Muscle layer of duodenum (tissue), 2 donors: Measurements from ENCODE around the gene LBR.
"Not testable (repeated sequence)": the region's sequence is repeated elsewhere in the genome, so short reads cannot be mapped to it uniquely, and the experiment has no call there.

ENCODE experiments used
- H3K27ac ChIP-seq: one replicate; pipeline ENCODE4 v1.7.0; 2013; ENCODE audit warnings: mild to moderate bottlenecking, low read length
- H3K27me3 ChIP-seq: one replicate; pipeline ENCODE4 v1.7.0; 2013; ENCODE audit warnings: low read depth, mild to moderate bottlenecking, control low read depth, low read length
- H3K36me3 ChIP-seq, 2 donors: one replicate each; pipeline ENCODE4 v1.7.0; 2013; ENCODE audit warnings: low read length in 2 of 2, control low read depth in 1 of 2, mild to moderate bottlenecking in 1 of 2; ENCODE audit not compliant: insufficient read depth in 2 of 2, control insufficient read depth in 1 of 2
- H3K4me1 ChIP-seq, 2 donors: one replicate each; pipeline ENCODE4 v1.7.0; 2013; ENCODE audit warnings: low read length in 2 of 2, mild to moderate bottlenecking in 2 of 2, control low read depth in 1 of 2, moderate library complexity in 1 of 2; ENCODE audit not compliant: insufficient read depth in 2 of 2, control insufficient read depth in 1 of 2
- H3K4me3 ChIP-seq, 2 donors: one replicate each; pipeline ENCODE4 v1.7.0; 2013; ENCODE audit warnings: low read length in 2 of 2, low read depth in 1 of 2, mild to moderate bottlenecking in 1 of 2
- H3K9me3 ChIP-seq, 2 donors: one replicate each; pipeline ENCODE4 v1.7.0; 2013; ENCODE audit warnings: low read length in 2 of 2, control low read depth in 1 of 2, mild to moderate bottlenecking in 1 of 2; ENCODE audit not compliant: control insufficient read depth in 1 of 2
- donor health status: healthy.

LBR gene

DNA sequence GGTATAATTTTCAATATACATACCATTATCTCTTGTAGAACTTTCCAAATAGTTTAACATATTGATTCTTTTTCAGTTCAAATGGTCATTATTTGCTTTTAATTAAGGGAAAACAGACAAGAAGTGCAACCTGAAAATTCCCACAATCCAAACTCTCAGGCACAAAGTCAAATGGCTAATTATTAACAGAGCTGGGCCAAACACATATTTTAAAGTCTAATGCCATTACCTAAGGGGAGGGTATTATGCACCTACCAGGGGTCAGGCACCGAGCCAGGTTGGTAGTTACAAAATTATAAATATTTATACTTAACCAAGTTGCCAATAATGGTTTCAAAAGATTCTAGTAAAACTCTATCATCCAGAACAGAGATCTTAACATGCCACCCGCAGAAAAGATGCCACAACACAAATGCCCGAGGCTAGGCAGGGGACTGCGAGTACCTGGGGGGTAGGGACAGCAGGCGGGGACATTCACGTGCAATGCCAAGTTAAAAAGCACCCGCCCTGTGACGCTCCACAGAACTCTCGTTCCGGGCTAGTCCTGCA, 15.0 kb downstream of the LBR start:
- Histone ChIP-seq H3K27ac (no peak overlapping the region), H3K36me3 (peaks cover 53 to 59% of the 10 kb centered on the region in 2 donors), H3K27me3 (no peaks in the 10 kb centered on the region), H3K9me3 (no peaks in the 10 kb centered on the region), H3K4me1 (peaks cover 0 to 17% of the 10 kb centered on the region in 2 donors), H3K4me3 (no peak overlapping the region)

DNA sequence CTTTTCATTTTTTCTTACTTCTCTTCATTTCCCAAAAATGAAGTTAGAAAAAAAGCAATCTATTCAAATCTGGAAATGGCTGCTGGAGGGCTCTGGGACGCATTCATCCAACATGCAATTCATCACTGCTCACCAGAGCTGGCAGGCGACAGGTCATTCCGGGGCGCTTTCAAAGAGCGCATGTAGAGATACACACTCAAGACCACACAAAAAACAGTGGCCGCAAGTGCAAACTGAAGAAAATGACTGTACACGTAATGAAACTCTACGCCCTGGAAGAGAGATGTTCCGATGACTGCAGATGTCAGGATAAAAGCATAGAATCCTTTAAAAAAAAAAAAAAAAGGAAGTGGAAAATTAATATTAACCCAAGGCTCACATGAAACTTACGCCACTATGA, 15.5 kb downstream of the LBR start:
- no peak overlapping the region for H3K4me3 ChIP-seq
- H3K27me3 ChIP-seq: no peaks in the 10 kb centered on the region
- peaks cover 51 to 56% of the 10 kb centered on the region in 2 donors for H3K36me3 ChIP-seq
- peaks cover 0 to 17% of the 10 kb centered on the region in 2 donors for H3K4me1 ChIP-seq
- no peak overlapping the region for H3K27ac ChIP-seq
- no peaks in the 10 kb centered on the region for H3K9me3 ChIP-seq

DNA sequence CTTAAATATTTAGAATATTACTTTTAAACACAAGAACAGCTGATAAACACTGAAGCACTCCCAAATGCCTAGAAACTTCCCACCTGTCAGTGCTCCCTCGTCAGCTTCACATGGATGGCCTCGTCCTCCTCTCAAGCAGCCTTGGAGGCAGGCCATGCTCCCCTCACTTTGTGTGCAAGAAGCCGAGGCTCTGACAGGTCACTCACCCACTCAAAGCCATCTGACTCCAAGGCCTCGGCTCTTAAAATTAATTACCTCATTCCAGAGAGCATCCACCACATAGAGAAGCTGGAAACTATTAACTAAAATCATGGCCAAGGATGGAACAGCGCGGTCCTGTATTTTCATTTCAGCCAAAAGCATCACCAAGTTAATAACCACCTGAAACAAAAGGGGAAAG, 17.8 kb downstream of the LBR start:
- no peak overlapping the region for H3K4me3 ChIP-seq
- no peaks in the 10 kb centered on the region for H3K9me3 ChIP-seq
- no peak overlapping the region for H3K27ac ChIP-seq
- H3K36me3 ChIP-seq: peaks cover 54 to 66% of the 10 kb centered on the region in 2 donors
- no peaks in the 10 kb centered on the region for H3K27me3 ChIP-seq
- peaks cover 0 to 17% of the 10 kb centered on the region in 2 donors for H3K4me1 ChIP-seq

DNA sequence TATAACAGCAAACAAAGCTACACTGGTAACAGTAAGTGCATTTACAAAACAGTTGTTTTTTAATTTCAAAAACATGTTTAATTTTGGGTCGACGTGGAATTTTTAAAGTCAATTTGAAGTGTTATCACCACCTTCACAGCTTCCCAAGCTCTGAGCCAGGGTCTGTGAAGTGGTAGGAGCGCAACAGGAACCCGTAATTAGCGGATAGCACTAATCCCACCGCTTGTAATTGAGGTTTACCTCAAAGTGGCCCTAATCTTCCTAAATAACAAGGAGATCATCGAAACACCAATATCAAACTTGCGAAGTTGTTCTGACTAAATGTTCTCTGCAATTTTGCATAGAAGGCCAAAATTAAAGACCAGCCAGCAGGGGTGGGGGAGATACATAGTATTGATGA, 18.8 kb downstream of the LBR start:
- peaks cover 0 to 10% of the 10 kb centered on the region in 2 donors for H3K4me1 ChIP-seq
- H3K9me3 ChIP-seq: no peaks in the 10 kb centered on the region
- no peak overlapping the region for H3K27ac ChIP-seq
- H3K4me3 ChIP-seq: no peak overlapping the region
- no peaks in the 10 kb centered on the region for H3K27me3 ChIP-seq
- peaks cover 49 to 59% of the 10 kb centered on the region in 2 donors for H3K36me3 ChIP-seq

DNA sequence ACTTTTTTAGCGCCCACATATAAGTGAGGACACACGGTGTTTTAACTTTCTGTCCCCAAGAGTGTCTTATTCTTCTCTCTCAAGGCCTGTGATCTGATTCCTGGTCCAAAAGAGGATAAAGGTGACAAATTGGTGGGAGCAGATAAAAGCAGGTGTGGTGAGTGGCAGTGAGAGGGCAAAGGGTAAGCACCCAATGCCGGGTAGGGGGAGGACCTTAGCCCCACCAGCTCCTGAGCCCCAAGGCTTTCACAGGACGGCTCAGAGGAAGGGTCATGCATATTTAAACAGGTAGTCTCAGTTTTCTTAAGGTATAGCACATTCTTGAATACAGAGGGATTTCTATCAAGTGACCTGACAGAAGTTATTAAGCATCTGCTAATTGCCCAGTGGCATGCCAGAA, 19.6 kb downstream of the LBR start:
- no peaks in the 10 kb centered on the region for H3K9me3 ChIP-seq
- peaks cover 48 to 62% of the 10 kb centered on the region in 2 donors for H3K36me3 ChIP-seq
- no peak overlapping the region for H3K27ac ChIP-seq
- H3K4me1 ChIP-seq: peaks cover 0 to 10% of the 10 kb centered on the region in 2 donors
- H3K27me3 ChIP-seq: no peaks in the 10 kb centered on the region
- H3K4me3 ChIP-seq: no peak overlapping the region

DNA sequence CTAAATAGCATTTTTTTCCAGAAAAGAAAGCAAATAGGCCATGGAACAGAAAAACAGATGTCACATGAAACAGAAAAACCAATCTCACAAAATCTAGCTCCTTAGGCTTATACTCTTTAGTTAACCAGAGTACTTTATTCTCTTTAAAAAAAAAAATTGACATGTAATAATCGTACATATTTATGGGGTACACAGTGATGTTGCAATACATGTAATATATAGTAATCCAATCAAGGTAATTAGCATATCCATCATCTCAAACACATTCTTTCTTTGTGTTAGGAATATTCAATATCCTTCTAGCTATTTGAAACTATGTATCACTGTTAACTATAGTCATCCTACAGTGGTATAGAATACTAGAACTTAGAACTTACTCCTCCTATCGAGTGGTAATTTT, 20.1 kb downstream of the LBR start:
- Histone ChIP-seq H3K4me3 (no peak overlapping the region), H3K27me3 (no peaks in the 10 kb centered on the region), H3K36me3 (peaks cover 53 to 67% of the 10 kb centered on the region in 2 donors), H3K4me1 (peaks cover 0 to 8% of the 10 kb centered on the region in 2 donors), H3K9me3 (no peaks in the 10 kb centered on the region), H3K27ac (no peak overlapping the region)

DNA sequence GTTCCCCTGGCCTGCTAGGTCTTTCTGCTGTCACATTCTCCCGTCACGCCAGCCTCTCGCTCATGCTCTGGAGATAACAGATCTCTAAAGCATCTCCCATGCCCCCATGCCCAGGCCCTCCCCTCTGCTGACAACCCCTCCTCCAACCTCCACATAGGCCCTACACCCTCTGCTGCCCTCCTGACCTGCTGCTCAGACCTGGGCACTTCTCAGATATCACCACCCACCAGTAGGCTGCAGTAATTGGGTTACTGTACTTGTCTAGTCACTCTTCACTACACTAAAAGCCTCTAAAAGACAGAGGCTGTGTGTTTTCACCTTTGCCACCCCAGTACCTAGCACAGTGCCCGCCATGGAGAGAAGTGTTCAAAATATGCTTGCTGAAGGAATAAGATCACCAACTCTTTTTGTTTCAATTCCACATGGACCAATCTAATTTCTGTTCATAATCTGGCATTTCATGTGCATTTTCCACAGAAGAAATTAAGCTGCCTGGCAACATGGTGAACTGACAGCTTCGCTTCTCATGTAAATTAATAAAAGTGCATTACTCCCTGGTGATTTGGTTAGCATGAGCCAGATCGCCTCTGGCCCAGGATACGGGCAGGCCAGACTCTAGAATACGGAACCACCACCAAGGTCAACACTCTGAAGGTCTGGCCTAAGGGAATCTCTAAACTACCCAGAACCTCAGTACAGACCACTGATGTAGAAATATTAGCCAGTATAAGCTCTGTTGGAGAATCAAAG, 20.7 kb downstream of the LBR start:
- Histone ChIP-seq H3K27ac (no peak overlapping the region), H3K4me1 (peaks cover 0 to 6% of the 10 kb centered on the region in 2 donors), H3K36me3 (peaks cover 52 to 67% of the 10 kb centered on the region in 2 donors), H3K27me3 (no peaks in the 10 kb centered on the region), H3K9me3 (no peaks in the 10 kb centered on the region), H3K4me3 (no peak overlapping the region)

DNA sequence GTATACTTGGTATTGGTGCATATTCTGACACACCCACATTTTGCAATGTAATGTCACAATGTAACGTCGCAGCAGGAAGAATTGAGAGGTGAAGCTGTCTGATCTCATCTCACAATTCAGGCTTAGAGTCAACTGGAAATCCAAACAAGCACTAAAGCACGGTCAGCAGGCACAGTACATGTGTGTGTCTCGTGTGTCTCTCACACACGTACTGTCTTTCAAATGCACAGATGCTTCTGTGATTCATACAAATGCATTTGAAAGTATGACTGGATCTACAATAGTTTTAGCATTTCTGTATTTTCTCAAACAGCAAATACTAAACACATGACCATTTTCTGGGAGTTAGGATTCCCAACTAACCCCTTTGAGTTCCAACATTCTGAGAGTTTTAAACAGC, 26.9 kb downstream of the LBR start:
- no peak overlapping the region for H3K27ac ChIP-seq
- H3K9me3 ChIP-seq: no peaks in the 10 kb centered on the region
- no peak overlapping the region for H3K4me3 ChIP-seq
- peaks cover 47 to 49% of the 10 kb centered on the region in 2 donors for H3K36me3 ChIP-seq
- H3K4me1 ChIP-seq: no peaks in the 10 kb centered on the region
- no peaks in the 10 kb centered on the region for H3K27me3 ChIP-seq

DNA sequence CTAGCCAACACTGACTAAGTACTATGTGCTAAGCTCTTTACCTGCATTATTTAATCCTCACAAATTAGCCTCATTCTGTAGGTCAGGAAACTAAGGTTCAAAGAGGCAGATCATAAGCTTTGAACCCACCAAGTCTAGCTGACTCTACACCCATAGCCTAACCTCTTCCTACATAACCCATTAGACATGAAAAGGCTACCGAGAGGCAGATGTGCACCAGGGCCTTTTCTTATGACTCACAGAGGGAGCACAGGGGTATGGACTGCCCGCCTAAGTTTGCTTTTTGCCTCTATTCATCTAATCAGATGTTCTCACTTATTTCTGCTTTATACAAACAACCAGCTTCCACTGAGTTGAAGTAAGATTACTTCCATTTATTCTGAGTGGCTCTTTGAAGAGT, 31.5 kb downstream of the LBR start:
- Histone ChIP-seq H3K9me3 (no peaks in the 10 kb centered on the region), H3K4me3 (no peak overlapping the region), H3K27ac (no peak overlapping the region), H3K27me3 (no peaks in the 10 kb centered on the region), H3K4me1 (no peaks in the 10 kb centered on the region), H3K36me3 (peaks cover 26% of the 10 kb centered on the region in 2 donors)

DNA sequence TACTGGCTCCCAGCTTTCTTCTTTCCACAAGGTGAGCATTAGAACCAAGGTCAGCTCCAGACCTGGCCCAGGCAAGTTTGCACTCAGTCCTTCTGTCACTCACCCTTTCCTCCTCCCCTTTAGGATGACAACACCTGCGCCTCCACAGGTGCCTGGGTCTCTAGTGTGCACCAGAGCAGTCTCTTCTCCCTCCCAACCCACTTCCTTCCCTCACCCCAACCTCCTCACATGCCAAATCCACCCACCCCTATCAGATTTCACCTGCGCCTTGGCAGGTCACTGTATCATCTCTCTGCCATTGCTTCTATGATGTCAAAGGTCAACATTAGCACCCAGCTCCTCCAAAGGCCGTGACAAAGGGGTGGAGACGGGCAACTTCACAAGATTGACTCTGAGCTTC, 38.0 kb downstream of the LBR start:
- Histone ChIP-seq H3K4me1 (no peaks in the 10 kb centered on the region), H3K4me3 (no peak overlapping the region), H3K27me3 (no peaks in the 10 kb centered on the region), H3K9me3 (no peaks in the 10 kb centered on the region), H3K27ac (no peak overlapping the region), H3K36me3 (peaks cover 3 to 6% of the 10 kb centered on the region in 2 donors)

DNA sequence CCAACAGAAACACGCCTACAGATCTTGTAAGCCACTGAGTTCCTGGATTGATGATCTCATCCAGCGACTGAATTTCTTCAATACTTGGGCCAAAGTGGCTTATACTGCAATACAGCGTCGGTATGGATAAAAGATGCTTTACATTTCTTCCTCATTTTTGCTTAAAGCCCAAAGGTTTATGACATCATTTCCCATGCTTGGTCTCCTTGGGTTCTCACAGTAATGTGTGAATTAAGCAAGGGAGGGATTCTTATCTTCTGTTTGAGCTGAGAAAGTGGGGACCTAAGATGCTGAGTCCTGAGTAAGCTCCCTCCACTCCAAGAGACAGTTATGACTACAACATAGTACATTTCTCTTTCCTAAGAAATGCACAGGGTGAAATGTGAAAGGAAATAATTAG, 39.5 kb downstream of the LBR start:
- no peak overlapping the region for H3K4me3 ChIP-seq
- peaks cover 3 to 6% of the 10 kb centered on the region in 2 donors for H3K36me3 ChIP-seq
- no peaks in the 10 kb centered on the region for H3K27me3 ChIP-seq
- no peaks in the 10 kb centered on the region for H3K4me1 ChIP-seq
- no peak overlapping the region for H3K27ac ChIP-seq
- no peaks in the 10 kb centered on the region for H3K9me3 ChIP-seq

DNA sequence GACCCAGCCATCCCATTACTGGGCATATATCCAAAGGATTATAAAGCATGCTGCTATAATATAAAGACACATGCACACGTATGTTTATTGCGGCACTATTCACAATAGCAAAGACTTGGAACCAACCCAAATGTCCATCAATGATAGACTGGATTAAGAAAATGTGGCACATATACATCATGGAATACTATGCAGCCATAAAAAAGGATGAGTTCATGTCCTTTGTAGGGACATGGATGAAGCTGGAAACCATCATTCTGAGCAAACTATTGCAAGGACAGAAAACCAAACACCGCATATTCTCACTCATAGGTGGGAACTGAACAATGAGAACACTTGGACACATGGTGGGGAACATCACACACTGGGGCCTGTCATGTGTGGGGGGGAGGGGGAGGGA, 41.0 kb downstream of the LBR start:
- H3K4me3 ChIP-seq, H3K27me3 ChIP-seq, H3K9me3 ChIP-seq, H3K4me1 ChIP-seq, H3K27ac ChIP-seq, H3K36me3 ChIP-seq: not testable (repeated sequence)
